Pons (tissue), 1 donor: ENCODE measurements around the gene RASSF4.

Source experiments
- DNase-seq: peaks from one replicate; pipeline ENCODE4 v3.0.0-alpha.2; 2016; ENCODE audit warnings: low spot score

Gene RASSF4

GRCh38 chr10:44976352-44977198 lies 17.0 kb downstream of the RASSF4 start:
- DNase-seq = no peak

GRCh38 chr10:44977287-44978212 lies 17.9 kb downstream of the RASSF4 start:
- DNase-seq = no peak

DNA sequence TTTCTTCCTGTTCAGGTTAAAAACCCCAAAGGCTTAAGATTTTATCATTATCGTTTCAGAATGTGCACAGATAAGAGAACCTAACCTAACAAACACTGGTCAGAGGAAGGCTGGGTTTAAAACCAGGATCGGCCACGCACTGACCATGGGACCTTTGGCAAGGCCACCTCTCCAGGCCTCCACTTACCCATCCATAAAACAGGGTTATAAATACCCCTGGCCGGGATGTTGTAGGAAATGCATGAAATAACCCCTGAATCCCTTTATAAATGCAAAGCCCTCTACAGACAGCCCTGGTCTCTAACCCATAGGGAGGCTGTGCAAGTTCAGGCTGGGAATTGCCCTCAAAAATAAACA lies 18.6 kb downstream of the RASSF4 start:
- DNase-seq = no peak

DNA sequence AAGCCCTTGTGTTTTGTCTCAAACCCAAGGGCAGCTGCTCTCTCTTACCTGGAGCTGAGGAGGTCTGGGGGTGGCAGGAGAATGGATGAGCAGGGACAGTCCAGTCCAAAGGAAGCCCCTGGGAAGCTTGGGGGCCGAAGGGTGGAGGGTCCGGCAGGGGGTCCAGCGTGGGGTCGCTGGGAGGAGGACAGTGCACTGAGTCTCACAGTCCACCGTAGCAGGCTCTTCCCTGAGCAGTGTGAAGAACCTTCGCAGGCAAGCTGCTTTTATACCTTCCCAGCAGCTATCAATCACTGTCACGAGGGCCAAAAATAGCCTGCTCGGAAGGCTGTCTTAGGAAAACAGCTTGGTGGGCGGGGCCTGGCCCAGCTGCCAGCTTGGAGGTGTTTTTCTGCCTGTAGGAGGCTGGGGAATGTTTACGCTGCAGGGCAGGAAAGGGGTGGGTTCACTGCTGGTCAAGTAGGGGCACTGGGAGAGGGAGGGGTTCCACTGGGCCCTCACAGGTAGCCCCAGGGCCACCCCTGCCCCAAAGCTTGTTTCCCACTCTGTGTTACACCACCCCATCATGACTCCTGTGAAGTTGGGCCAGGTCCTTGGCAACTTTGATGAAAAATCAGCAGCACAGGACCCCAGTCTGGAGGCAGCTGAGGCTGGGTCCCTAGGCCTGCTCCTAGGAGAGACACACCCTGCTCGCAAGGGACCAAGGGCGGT lies 19.1 kb downstream of the RASSF4 start, which contains the start of gene DEPP1:
Gene DEPP1 (minus strand): TSS at position 240 of the 711 bp plus-strand sequence. CDS start 779 bp downstream, outside the sequence.
- peak; percentile 78 for DNase-seq

DNA sequence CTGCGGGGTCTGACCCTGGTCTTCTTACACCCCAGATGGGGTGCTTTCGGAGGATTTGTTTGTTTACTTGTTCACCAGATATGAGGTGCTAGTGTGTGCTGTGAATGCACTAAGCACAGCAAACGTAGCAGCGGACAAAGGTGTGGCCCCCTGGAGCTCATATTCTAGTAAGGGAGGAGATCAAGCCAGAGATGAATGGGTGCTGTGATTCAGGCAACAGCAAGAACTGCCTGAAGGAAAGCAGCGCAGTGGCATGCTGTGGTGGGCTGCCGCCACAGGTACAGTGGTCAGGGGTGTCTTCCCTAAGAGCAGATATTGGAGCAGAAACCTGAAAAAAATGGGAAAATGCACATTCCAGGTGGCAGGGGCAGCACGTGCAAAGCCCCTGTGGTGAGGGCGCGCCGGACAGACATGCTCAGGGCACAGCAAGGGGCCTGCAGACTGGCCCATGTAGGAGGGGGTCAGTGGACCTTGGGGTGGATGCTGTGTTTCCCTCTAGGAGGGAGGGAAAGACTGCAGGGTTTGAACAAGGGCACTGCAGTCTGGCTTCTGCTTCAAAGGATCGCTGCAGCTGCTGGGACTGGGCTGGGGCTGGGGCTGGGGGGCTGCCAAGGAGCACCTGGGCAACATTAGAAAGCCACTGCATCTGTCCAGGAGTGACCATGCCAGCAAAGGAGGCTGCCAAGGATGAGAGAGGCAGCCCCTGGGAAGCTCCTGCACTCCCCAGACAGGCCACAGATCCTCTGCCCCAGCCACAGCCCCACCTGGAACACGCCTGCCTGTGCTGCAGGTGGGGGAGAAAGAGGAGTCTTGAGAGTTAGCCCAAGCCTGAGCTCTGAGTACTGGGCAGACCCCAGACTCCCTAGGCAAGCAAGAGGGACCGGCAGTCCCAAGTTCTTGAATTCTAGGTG lies 19.9 kb downstream of the RASSF4 start:
- DNase-seq = no peak

GRCh38 chr10:44980309-44981171 lies 20.9 kb downstream of the RASSF4 start:
- DNase-seq = no peak

DNA sequence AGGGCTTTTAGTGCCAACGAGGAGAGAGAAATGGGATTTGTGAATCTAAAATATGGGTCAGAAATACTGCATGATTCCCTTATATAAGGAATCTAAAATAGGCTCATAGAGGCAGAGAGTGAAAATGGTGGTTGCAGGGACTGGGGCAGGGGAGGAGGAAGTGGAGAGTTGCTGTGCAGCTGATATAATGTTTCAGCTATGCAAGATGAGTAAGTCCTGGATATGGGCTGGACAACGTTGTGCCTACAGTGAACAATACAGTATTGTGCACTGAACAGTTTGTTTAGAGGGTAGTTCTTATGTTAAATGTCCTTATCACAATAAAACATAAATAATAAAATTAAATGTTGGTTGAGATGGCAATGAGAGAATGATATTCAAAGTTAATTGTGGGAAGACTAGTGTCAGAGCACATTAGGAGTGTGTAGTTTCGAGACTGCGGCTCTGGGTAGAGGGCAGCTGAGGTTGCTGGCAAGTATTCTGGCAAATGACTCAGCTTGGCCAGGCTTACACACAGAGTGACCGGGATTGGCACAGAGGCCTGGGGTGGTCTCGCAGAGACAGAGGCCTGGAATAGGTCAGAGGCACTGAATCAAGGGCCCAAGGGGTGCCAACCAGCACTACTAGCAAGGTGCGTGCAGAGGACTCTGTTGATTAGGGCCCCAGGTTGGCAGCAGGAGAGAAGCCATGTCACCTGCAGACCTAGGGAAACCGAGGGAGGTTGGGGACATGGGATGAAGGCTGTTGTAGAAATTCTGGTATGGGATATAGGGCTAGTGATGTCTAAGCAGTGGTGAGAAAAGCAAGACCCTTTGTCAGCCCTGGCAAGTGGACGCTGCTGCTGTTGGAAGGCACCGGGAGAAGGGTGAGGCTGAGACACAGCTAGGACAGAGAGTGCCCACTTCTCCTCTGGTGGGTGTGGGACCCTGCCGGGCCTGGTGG lies 21.8 kb downstream of the RASSF4 start:
- peak; percentile 74 for DNase-seq

- DNase-seq = no peak
Measured at GRCh38 chr10:44982114-44982460, 22.5 kb downstream of the RASSF4 start.

DNA sequence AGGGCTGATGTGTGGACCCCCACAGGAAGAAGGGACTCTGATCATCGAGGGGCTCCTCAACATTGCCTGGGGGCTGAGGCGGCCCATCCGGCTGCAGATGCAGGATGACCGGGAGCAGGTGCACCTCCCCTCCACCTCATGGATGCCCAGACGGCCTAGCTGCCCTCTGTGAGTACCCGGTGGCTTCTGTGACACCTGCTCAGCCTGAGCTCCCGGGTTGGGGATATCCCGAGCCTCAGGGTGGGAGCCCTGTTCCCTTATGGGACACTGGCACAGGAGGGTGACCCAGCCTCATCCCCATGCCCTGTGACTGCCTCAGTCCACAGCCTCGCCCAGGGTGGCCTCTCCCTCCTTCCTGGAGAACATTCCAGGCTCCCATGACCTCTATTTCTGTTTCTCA lies 22.9 kb downstream of the RASSF4 start:
- DNase-seq = no peak

DNA sequence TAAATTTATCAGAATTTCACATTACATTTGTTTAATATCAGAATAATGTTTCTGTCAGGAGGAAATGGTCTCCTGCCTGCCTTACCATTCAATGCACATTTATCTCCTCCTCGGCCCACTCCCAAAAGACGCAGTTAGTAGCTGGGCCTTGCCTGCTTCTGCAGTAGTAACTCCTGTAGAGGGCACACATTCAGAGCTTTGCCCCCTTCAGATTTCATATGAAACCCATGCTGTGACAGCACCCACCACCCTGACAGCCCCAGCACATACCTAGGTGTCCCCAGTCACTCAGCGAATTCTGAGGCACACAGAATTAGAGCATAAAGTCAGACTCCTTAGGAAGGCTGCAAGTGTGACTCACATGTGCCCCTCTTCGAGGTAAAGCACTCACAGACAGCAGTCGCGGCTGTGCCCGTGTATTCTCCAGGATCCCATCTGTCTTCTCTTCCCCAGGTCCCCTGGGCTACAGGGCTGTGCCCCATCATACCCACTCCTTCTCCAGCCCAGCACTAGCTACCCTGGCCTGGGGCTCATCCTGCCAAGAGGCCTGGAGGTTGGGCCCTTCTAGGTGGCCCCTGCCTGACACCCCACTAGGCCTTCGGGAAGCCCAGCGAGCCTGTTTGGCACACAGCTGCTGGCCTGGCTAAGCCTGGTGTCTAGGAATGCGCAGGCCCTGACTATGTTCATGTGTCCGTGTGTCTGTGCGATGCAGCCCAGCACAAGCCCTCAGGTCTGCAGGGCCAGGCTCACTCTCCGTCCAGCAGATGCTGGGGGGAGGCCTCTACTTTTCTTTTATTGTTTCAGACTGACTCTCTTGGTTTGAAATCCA lies 23.7 kb downstream of the RASSF4 start:
- no peak for DNase-seq

- DNase-seq = no peak
Measured at GRCh38 chr10:44983895-44984278, 24.3 kb downstream of the RASSF4 start.

GRCh38 chr10:44984671-44985101 lies 25.1 kb downstream of the RASSF4 start:
- DNase-seq = no peak

GRCh38 chr10:44985175-44985681 lies 25.6 kb downstream of the RASSF4 start:
- no peak for DNase-seq

DNA sequence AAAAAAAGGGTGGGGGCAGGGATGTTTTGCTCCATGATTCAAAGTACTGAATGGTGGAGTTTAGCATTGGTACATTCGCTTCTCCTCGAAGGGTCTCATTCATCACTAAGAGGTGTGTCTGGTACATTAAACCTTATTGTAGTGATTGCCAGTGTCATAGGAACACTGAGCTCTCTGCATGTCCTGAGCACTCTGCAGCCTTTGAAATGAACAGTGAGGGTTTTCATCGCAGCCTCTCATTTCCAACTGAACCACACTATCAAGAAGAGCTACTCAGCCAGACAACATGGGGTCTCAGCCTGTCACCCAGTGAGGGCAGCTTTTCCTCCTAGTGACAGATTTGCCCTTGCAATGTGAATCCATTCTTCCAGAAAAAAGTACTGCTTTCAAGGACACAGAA lies 26.6 kb downstream of the RASSF4 start:
- DNase-seq = no peak

DNA sequence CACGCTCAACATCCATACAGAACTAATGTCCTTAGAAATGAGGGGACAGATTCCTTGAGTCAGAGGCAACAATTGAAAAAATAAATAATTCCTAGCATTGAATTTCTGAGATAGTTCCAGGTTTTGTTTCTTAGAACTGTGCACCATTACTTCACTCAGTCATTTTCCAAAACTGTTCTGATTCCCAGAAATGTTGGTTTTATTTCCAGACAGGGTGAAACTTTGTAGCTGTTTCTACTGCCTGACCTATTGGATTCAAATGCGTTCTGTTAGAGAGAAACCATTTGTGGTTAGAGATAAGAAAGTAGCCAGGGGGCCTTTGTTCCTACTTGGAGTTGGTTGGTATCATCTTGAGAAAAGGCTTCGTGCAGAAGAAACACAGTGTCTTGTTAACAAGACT lies 27.1 kb downstream of the RASSF4 start:
- no peak for DNase-seq

- no peak for DNase-seq
Measured at GRCh38 chr10:44988957-44989585, 29.5 kb downstream of the RASSF4 start.

DNA sequence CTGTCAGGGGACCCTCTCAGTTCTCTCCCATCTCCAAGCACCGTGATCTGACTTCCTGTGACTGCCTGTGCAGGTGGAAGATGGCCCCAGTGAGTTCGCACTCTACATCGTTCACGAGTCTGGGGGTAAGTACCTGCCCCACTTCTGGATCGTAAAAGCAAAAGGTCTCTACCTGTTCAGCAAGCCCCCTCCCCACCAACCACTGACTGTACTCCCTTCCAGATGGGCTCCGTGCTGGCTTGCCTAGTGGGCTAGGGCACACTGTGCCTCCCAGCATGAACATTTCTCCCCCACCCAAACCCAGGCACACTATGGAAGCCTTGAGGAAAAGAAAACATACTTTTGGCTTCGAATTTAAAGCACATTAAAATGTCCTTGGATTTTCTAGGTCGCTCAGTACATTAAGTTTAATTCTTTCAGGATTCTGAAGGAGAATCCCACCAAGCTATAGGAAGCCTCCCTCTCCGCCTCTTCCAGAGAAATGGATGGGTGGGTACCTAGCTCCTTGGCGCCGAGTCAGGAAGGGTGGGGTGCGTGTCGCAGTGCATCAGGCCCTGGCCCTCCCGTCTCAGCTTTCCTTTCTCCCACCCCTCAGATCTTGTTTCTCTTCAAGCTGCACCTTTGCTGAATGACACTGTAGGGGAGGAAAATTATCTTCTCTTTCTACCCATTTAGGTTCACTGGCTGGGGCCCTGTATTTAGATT lies 30.1 kb downstream of the RASSF4 start:
- no peak for DNase-seq
